ENCODE data around the gene OR51D1. TPM values are rescaled to one million over a fixed set of nuclear protein-coding genes. Genes with fewer than 3 reads are reported as not detected.

Gene OR51D1, protein sequence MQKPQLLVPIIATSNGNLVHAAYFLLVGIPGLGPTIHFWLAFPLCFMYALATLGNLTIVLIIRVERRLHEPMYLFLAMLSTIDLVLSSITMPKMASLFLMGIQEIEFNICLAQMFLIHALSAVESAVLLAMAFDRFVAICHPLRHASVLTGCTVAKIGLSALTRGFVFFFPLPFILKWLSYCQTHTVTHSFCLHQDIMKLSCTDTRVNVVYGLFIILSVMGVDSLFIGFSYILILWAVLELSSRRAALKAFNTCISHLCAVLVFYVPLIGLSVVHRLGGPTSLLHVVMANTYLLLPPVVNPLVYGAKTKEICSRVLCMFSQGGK
- polyA plus RNA-seq (2013, experiment 1 of 2), result not detected
- polyA plus RNA-seq (2013, experiment 2 of 2), result not detected

DNA sequence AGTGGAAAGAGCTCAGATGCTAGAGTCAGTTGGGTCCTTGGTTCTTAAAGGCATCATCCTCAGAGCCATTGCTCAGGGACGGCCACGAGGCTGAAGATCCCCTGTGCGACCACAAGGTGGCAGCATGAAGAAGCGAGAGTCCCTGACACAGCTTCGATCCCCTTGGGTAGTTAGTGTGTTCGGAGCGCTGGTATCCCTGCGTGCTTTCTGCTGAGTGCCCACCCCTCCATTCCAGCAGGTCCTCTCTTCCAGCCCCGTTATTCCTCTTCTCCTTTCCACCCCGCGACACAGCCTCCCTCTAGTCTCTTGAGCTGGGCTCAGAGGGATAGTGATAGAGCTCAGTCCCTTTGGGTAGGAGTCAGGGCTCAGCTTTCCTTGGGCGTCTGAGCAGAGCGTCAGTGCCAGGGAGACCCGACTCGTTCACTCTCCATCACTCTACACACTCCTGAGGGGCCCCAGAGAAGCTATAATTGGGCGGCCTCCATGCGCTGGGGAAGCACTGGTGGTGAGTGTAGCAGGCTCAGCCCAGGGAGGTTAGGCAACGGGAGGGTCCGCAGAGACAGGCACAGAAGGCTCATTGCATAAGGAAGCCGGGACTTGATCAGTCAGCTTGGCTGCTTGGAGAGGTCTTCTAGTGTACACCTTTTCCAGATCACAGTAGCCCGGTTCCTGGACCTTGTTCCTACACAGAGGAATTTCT lies at the start of gene OR51D1:
OR51D1 (plus strand) TSS at position 516 of the 700 bp plus-strand sequence. CDS start 2,314 bp downstream, outside the sequence.
- Histone ChIP-seq H3K79me1 (replicated peaks; ENCODE audit: low read length, poor library complexity, severe bottlenecking) (no peaks in the 10 kb centered on the region), H3K14ac (ENCODE audit: low read length in 2 of 2) (no peak within 1 kb of the TSS), H3K23ac (ENCODE audit: low read length in 2 of 2) (no peak within 1 kb of the TSS), H3K36me3 (ENCODE audit: control insufficient read depth in 1 of 2, insufficient read depth in 2 of 2, low read depth in 1 of 2, low read length in 2 of 2) (no peaks in the 10 kb centered on the region), H4K91ac (ENCODE audit: low read length) (no peak within 1 kb of the TSS), H3K9ac (ENCODE audit: low read length) (no peak within 1 kb of the TSS), H3K18ac (ENCODE audit: low read depth in 1 of 2, low read length in 2 of 2) (no peak within 1 kb of the TSS), H4K8ac (ENCODE audit: low read length) (no peak within 1 kb of the TSS), H2AFZ (ENCODE audit: low read depth, low read length) (no peak within 1 kb of the TSS), H3K27ac (ENCODE audit: low read length, poor library complexity, severe bottlenecking) (no peak within 1 kb of the TSS), H2BK12ac (ENCODE audit: low read length in 2 of 2) (no peak within 1 kb of the TSS), H3K4ac (ENCODE audit: low read depth in 1 of 2, low read length in 2 of 2) (no peak within 1 kb of the TSS), H3K9me3 (ENCODE audit: control insufficient read depth, low read length) (no peaks in the 10 kb centered on the region), H3K4me1 (ENCODE audit: control insufficient read depth, insufficient read depth, low read depth, low read length) (peaks cover 4% of the 10 kb centered on the region), H2AK5ac (ENCODE audit: low read length, severe bottlenecking) (no peak within 1 kb of the TSS), H3K4me3 (ENCODE audit: insufficient read depth in 1 of 2, low read depth in 1 of 2, low read length in 2 of 2) (peak within 1 kb of the TSS in 1 of 2 experiments; percentile 44), H2BK5ac (ENCODE audit: low read depth, low read length, poor library complexity, severe bottlenecking) (no peak within 1 kb of the TSS), H2BK120ac (ENCODE audit: low read depth, low read length) (no peak within 1 kb of the TSS), H2BK15ac (ENCODE audit: low read depth, poor library complexity, severe bottlenecking) (no peak within 1 kb of the TSS), H3K4me2 (ENCODE audit: low read length, poor library complexity, severe bottlenecking) (peak within 1 kb of the TSS; percentile 29), H3K27me3 (ENCODE audit: control insufficient read depth in 1 of 2, insufficient read depth in 1 of 2, low read length in 2 of 2) (peaks cover 16 to 32% of the 10 kb centered on the region in 2 experiments)
- WGBS, result 43% methylated on average over 17 of the region's 21 CpGs
- peak; percentile 64 for DNase-seq

DNA sequence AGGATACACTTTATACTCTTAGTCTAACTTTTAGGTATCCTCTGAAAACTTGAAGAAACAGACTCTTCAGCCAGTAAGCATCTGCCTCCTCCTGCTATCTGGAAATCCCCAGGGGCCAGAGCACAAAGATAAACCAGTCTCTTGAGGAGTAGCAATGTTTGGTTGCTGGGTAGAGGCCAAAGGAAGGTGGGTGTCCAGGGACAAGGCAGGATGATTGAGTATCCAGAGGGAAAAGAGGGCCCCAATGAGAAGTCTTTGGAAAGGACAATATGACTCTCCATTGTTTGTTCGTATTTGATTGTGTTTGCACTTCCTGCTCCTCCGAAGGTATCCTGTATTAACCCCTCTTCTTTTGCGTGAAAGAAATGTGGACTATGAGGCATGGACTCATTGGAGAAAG lies 48.3 kb upstream of the OR51D1 start:
- no peak for DNase-seq
- H2BK120ac ChIP-seq (ENCODE audit: low read depth, low read length), result no peak overlapping the region
- no peak overlapping the region for H2BK15ac ChIP-seq (ENCODE audit: low read depth, poor library complexity, severe bottlenecking)
- no peak overlapping the region for H2AFZ ChIP-seq (ENCODE audit: low read depth, low read length)
- H3K23ac ChIP-seq (ENCODE audit: low read length in 2 of 2), result no peak overlapping the region
- H3K4me1 ChIP-seq (ENCODE audit: control insufficient read depth, insufficient read depth, low read depth, low read length), result no peaks in the 10 kb centered on the region
- no peak overlapping the region for H3K4me2 ChIP-seq (ENCODE audit: low read length, poor library complexity, severe bottlenecking)
- no peak overlapping the region for H2AK5ac ChIP-seq (ENCODE audit: low read length, severe bottlenecking)
- H3K79me1 ChIP-seq (replicated peaks; ENCODE audit: low read length, poor library complexity, severe bottlenecking), result no peaks in the 10 kb centered on the region
- H3K27me3 ChIP-seq (ENCODE audit: control insufficient read depth in 1 of 2, insufficient read depth in 1 of 2, low read length in 2 of 2), result peaks cover 4 to 5% of the 10 kb centered on the region in 2 experiments
- no peak overlapping the region for H3K9ac ChIP-seq (ENCODE audit: low read length)
- H3K4ac ChIP-seq (ENCODE audit: low read depth in 1 of 2, low read length in 2 of 2), result no peak overlapping the region
- no peak overlapping the region for H3K4me3 ChIP-seq (ENCODE audit: insufficient read depth in 1 of 2, low read depth in 1 of 2, low read length in 2 of 2)
- H3K36me3 ChIP-seq (ENCODE audit: control insufficient read depth in 1 of 2, insufficient read depth in 2 of 2, low read depth in 1 of 2, low read length in 2 of 2), result no peaks in the 10 kb centered on the region
- H3K27ac ChIP-seq (ENCODE audit: low read length, poor library complexity, severe bottlenecking), result no peak overlapping the region
- no peak overlapping the region for H4K91ac ChIP-seq (ENCODE audit: low read length)
- WGBS, result 91% methylated on average over 3 of the region's 3 CpGs
- no peak overlapping the region for H2BK5ac ChIP-seq (ENCODE audit: low read depth, low read length, poor library complexity, severe bottlenecking)
- H3K18ac ChIP-seq (ENCODE audit: low read depth in 1 of 2, low read length in 2 of 2), result no peak overlapping the region
- no peak overlapping the region for H4K8ac ChIP-seq (ENCODE audit: low read length)
- no peak overlapping the region for H2BK12ac ChIP-seq (ENCODE audit: low read length in 2 of 2)
- H3K9me3 ChIP-seq (ENCODE audit: control insufficient read depth, low read length), result no peaks in the 10 kb centered on the region
- no peak overlapping the region for H3K14ac ChIP-seq (ENCODE audit: low read length in 2 of 2)

DNA sequence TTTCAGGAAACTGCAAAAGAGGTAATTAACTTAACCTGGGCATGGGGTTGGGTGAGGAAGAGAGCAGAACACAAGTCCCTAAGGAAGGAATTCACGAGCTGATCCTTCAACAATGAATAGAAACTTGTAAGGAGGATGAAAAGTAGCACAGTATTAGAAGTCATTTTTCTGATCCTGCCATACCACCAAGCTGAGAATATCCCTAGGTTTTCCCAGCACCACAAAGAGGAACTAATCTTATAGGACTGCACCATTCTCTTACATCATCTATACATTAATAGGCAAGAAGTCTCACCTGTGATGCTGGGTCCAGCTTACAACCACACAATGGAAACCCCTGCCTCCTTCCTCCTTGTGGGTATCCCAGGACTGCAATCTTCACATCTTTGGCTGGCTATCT lies 43.5 kb upstream of the OR51D1 start, which contains the start of gene OR52I1:
OR52I1 (plus strand) TSS at position 301 of the 400 bp plus-strand sequence; CDS start at position 301, 0 bp downstream.
- peak within 1 kb of the TSS; percentile 29 for H3K4me2 ChIP-seq (ENCODE audit: low read length, poor library complexity, severe bottlenecking)
- no peak within 1 kb of the TSS for H4K8ac ChIP-seq (ENCODE audit: low read length)
- H4K91ac ChIP-seq (ENCODE audit: low read length), result no peak within 1 kb of the TSS
- H2AFZ ChIP-seq (ENCODE audit: low read depth, low read length), result no peak within 1 kb of the TSS
- no peak within 1 kb of the TSS for H2BK5ac ChIP-seq (ENCODE audit: low read depth, low read length, poor library complexity, severe bottlenecking)
- H3K4me3 ChIP-seq (ENCODE audit: insufficient read depth in 1 of 2, low read depth in 1 of 2, low read length in 2 of 2), result no peak within 1 kb of the TSS
- H2BK12ac ChIP-seq (ENCODE audit: low read length in 2 of 2), result no peak within 1 kb of the TSS
- H2BK15ac ChIP-seq (ENCODE audit: low read depth, poor library complexity, severe bottlenecking), result no peak within 1 kb of the TSS
- no peaks in the 10 kb centered on the region for H3K4me1 ChIP-seq (ENCODE audit: control insufficient read depth, insufficient read depth, low read depth, low read length)
- H3K9ac ChIP-seq (ENCODE audit: low read length), result no peak within 1 kb of the TSS
- H3K79me1 ChIP-seq (replicated peaks; ENCODE audit: low read length, poor library complexity, severe bottlenecking), result no peaks in the 10 kb centered on the region
- H3K27me3 ChIP-seq (ENCODE audit: control insufficient read depth in 1 of 2, insufficient read depth in 1 of 2, low read length in 2 of 2), result peaks cover 0 to under 1% of the 10 kb centered on the region in 2 experiments
- no peaks in the 10 kb centered on the region for H3K9me3 ChIP-seq (ENCODE audit: control insufficient read depth, low read length)
- peaks cover 8 to 13% of the 10 kb centered on the region in 2 experiments for H3K36me3 ChIP-seq (ENCODE audit: control insufficient read depth in 1 of 2, insufficient read depth in 2 of 2, low read depth in 1 of 2, low read length in 2 of 2)
- no peak within 1 kb of the TSS for H3K23ac ChIP-seq (ENCODE audit: low read length in 2 of 2)
- H3K27ac ChIP-seq (ENCODE audit: low read length, poor library complexity, severe bottlenecking), result no peak within 1 kb of the TSS
- H2BK120ac ChIP-seq (ENCODE audit: low read depth, low read length), result no peak within 1 kb of the TSS
- H3K18ac ChIP-seq (ENCODE audit: low read depth in 1 of 2, low read length in 2 of 2), result no peak within 1 kb of the TSS
- no peak within 1 kb of the TSS for H3K4ac ChIP-seq (ENCODE audit: low read depth in 1 of 2, low read length in 2 of 2)
- no CpG with 5 or more reads among the region's 1 CpG for WGBS
- DNase-seq, result no peak
- no peak within 1 kb of the TSS for H2AK5ac ChIP-seq (ENCODE audit: low read length, severe bottlenecking)
- no peak within 1 kb of the TSS for H3K14ac ChIP-seq (ENCODE audit: low read length in 2 of 2)

DNA sequence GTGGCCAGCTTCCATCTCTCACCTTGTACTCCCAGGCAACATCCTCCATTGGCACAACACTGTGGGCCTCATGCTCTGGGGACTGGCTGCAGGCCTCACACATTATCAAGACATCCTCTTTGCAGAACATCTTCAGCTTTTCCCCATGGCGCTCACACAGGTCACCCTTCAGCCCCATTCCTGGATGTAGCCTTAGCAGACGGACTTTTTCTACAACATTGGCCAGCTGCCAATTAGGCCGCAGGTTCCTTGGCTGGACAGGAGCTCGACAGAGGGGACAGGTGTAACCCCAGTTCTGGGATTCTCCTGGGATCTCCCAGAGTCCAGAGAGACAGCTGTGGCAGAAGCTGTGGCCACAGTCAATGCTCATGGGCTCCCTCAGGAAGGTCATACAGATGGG lies 32.2 kb upstream of the OR51D1 start:
- H3K27me3 ChIP-seq (ENCODE audit: control insufficient read depth in 1 of 2, insufficient read depth in 1 of 2, low read length in 2 of 2), result no peaks in the 10 kb centered on the region
- no peaks in the 10 kb centered on the region for H3K4me1 ChIP-seq (ENCODE audit: control insufficient read depth, insufficient read depth, low read depth, low read length)
- H3K9me3 ChIP-seq (ENCODE audit: control insufficient read depth, low read length), result no peaks in the 10 kb centered on the region
- H2BK120ac ChIP-seq (ENCODE audit: low read depth, low read length), result no peak overlapping the region
- H2BK15ac ChIP-seq (ENCODE audit: low read depth, poor library complexity, severe bottlenecking), result no peak overlapping the region
- no peak for DNase-seq
- H4K91ac ChIP-seq (ENCODE audit: low read length), result no peak overlapping the region
- no peak overlapping the region for H2AK5ac ChIP-seq (ENCODE audit: low read length, severe bottlenecking)
- no peak overlapping the region for H2BK5ac ChIP-seq (ENCODE audit: low read depth, low read length, poor library complexity, severe bottlenecking)
- no peak overlapping the region for H3K23ac ChIP-seq (ENCODE audit: low read length in 2 of 2)
- no peak overlapping the region for H3K4ac ChIP-seq (ENCODE audit: low read depth in 1 of 2, low read length in 2 of 2)
- H3K18ac ChIP-seq (ENCODE audit: low read depth in 1 of 2, low read length in 2 of 2), result no peak overlapping the region
- H3K79me1 ChIP-seq (replicated peaks; ENCODE audit: low read length, poor library complexity, severe bottlenecking), result peaks cover 7% of the 10 kb centered on the region
- no peak overlapping the region for H3K27ac ChIP-seq (ENCODE audit: low read length, poor library complexity, severe bottlenecking)
- H3K36me3 ChIP-seq (ENCODE audit: control insufficient read depth in 1 of 2, insufficient read depth in 2 of 2, low read depth in 1 of 2, low read length in 2 of 2), result peaks cover 32 to 50% of the 10 kb centered on the region in 2 experiments
- no peak overlapping the region for H3K4me3 ChIP-seq (ENCODE audit: insufficient read depth in 1 of 2, low read depth in 1 of 2, low read length in 2 of 2)
- H3K9ac ChIP-seq (ENCODE audit: low read length), result no peak overlapping the region
- H2BK12ac ChIP-seq (ENCODE audit: low read length in 2 of 2), result no peak overlapping the region
- 93% methylated on average over 4 of the region's 4 CpGs for WGBS
- no peak overlapping the region for H3K4me2 ChIP-seq (ENCODE audit: low read length, poor library complexity, severe bottlenecking)
- no peak overlapping the region for H2AFZ ChIP-seq (ENCODE audit: low read depth, low read length)
- no peak overlapping the region for H4K8ac ChIP-seq (ENCODE audit: low read length)
- H3K14ac ChIP-seq (ENCODE audit: low read length in 2 of 2), result no peak overlapping the region

Data from mesenchymal stem cell (in vitro differentiated cells and primary cell).